Urothelium cell line (cell line): ENCODE data around the gene KREMEN2.

Experiments used
- DNase-seq: peaks from one replicate; pipeline ENCODE4 v3.0.0; 2011; ENCODE audit warnings: low spot score, mixed read lengths
- FAIRE-seq: peaks from 2 replicates; lab custom pipeline; 2011; peaks lifted over from hg19 to GRCh38; lab: Jason Lieb, UNC

KREMEN2 gene

DNA sequence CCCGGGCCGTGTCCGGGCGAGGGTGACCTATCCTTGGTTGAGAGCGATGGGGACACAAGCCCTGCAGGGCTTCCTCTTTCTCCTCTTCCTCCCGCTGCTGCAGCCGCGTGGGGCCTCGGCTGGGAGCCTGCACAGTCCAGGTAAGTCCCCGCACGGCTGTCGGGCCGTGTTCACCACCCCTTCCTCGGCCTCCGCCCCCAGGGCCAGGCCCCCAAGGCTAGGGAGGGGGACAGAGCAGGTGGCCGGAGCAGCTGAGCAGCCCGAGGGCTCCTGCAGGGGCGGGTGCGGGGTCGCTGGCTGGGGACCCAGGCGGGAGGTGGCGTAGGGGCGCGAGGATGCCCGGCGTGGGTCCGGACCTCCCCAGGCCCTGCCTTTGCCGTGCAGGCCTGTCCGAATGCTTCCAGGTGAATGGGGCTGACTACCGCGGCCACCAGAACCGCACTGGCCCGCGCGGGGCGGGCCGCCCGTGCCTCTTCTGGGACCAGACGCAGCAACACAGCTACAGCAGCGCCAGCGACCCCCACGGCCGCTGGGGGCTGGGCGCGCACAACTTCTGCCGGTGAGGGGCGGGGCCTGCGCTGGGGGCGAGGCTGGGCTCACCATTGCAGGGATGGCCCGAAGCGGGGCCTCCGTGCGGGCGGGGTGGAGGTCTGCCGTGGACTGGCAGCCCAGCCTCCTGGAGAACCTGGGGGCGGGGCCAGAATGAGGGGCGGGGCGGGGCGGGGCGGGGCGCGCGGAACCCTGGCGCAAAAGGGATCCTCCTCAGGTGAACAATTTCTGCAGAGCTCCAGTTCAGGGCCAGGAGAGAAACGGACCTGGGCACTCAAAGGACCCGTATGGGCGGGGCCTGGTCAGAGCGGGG, 631 bp downstream of the KREMEN2 start:
- peak; percentile 52 for FAIRE-seq
- peak; percentile 95 for DNase-seq

DNA sequence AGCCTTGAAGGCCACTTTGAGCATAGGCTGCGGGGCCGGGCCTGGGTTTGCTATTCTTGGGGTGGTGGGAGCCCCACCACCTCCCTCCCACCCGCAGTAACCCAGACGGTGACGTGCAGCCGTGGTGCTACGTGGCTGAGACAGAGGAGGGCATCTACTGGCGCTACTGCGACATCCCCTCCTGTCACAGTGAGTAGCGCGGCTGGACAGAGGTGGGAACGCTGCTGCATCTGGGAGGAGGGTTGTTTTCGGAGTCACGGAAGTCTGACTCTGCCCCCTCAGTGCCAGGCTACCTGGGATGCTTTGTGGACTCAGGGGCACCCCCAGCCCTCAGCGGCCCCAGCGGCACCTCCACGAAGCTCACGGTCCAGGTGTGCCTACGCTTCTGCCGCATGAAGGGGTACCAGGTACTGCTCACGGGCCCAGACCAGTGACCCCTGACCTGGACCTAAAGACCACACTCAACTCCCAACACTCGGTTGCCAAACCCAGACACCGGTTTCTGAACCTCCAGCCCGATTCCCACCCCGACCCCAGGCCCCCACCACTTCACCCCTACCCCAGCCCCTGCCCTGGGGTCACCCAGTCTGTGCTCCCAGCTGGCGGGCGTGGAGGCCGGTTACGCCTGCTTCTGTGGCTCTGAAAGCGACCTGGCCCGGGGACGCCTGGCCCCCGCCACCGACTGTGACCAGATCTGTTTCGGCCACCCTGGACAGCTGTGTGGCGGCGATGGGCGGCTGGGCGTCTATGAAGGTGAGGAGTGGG, 2.1 kb downstream of the KREMEN2 start:
- DNase-seq = no peak
- FAIRE-seq = no peak

GRCh38 chr16:2966808-2967191, 2.7 kb downstream of the KREMEN2 start:
- no peak for FAIRE-seq
- no peak for DNase-seq

- FAIRE-seq (no peak), DNase-seq (no peak)
Measured at GRCh38 chr16:2967211-2967631, 3.1 kb downstream of the KREMEN2 start.

DNA sequence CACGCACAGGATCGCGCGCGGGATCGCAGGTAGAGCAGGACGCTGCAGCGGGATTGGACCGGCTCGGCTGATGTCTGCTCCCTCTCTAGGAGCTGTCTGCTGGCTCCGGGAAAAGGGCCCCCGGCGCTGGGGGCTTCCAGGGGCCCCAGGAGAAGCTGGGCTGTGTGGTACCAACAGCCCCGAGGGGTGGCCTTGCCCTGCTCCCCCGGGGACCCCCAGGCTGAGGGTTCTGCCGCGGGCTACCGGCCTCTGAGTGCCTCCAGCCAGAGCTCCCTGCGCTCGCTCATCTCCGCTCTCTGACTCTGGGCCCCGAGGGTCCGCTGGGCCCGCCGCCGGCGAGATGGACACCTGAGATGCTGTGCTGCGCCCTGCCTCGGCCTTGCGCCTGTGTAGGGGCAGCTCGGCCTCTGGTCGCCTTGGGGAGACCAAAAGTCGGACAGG, 3.7 kb downstream of the KREMEN2 start:
- DNase-seq (no peak), FAIRE-seq (no peak)

DNA sequence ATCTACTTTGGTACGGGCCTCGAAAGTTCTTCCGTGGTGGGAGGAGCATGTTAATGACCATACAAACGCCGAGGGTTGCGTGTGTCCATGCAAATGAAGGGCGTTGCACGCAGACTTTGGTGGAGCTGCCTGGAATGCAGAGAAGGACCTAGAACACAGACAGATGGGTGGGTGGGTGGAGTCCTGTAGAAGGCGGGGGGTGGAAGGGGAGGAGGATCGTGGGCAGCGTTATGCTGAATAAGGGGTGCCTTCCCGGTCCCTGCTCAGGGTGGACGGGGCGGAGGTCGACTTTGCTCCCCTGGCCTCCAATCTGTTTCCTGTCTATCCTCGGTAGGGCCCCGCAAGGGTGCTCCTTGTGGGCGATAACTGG, 4.3 kb downstream of the KREMEN2 start:
- DNase-seq (no peak), FAIRE-seq (no peak)

DNA sequence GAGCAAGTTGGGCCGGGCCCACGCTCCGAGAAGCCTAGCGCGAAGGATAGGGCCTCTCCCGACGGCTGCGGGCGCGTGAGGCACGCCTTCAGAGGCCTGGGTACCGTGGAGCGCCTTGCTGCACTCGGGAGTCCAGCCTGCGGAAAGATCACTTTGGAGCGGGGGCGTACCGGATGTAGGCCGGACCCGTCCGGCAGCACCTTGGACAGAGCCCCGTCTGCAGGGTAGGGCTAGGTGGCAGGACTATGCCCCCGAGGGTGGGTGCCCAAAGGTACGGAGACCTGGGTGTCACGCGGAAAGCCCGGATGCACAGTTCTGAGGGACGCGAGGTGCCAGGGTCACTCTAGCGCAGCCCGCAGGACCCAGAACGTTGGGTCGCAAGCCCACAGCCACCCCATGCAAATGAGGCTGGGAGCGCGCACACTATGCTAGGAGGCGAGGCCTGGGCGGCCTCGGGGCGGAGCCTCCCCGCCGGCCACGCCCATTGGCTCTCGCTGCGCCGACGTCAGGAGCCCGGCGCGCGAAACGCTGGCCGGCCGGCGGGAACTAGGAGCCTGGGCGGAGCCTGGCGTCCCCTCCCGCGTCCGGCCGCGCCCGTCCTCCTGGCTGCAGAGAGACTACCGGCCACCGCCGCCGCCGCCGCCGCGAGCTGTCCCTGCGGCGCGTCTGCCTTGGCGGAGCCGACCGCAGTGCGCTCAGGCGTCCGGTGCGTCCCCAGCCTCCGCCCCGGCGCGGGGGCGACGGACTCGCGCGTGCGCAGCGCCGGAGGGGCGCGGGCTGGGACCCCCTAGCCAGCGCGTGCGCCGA, 4.9 kb downstream of the KREMEN2 start, which contains the start of gene PAQR4:
PAQR4 (plus strand) TSS at position 611 of the 807 bp plus-strand sequence. CDS start 327 bp downstream, outside the sequence.
- DNase-seq (peak; percentile 96), FAIRE-seq (peak; percentile 85)

DNA sequence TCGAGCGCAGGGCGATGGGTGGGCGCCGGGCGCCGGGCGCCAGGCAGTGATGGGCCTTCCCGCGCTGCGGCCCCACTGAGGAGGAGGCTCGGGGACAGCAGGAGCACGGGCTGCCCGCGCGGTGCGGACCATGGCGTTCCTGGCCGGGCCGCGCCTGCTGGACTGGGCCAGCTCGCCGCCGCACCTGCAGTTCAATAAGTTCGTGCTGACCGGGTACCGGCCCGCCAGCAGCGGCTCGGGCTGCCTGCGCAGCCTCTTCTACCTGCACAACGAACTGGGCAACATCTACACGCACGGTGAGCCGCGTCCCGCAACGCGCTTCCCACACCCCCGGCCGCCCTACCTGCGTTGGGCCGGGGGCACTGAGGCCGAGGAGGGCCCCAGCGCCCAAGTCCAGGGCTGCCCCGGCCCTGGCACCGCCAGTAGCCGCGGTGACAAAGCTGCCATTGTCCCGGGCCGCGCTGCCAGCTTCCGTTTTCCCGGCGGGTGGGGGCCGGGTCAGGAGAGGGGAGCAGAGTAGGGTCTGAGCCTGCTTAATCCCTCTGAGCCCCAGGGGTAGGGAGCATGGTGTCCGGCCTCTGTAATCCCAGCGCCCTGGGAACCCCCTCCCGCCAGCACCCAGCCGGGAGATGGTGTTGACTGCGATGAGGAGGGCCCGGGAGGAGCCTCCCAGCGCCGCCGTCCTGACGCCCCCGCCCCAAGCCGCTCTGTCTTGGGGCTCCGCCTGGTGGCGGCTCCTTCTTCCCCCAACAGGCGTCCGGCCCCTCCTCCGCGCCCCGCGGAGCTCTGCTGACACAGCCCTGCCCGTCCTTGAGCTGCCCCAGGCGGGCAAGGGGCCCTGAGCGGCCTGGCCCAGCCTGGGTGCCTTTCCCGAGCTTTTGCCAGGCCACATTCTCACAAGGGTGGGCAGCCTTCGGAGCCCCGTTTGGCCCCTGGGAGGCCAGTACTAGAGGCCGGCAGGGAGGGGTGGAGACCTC, 5.8 kb downstream of the KREMEN2 start:
- DNase-seq = peak; percentile 89
- FAIRE-seq = peak; percentile 52

DNA sequence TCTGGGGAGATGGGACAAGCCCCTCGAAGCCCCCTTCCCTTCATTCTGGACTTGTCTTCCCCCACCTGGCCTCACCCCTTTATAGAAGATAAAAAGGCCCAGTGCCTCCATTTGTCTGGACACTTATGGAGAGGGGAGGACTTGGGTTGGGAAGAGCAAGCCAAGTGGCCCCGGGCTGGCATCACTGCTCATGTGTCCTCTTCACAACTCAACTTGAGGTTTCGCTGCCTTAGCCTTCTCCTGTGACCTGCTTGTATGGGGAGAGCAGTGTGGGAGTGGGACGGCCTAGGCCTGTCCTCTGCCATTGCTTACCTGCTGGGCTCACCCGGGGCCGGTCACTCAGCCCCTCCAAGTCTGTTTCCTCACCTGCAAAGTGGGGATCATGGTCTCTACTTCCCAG, 6.5 kb downstream of the KREMEN2 start:
- FAIRE-seq (no peak), DNase-seq (no peak)

- no peak for DNase-seq
- FAIRE-seq = no peak
Measured at GRCh38 chr16:2971134-2971984, 7.3 kb downstream of the KREMEN2 start.

GRCh38 chr16:2971985-2972784, 8.1 kb downstream of the KREMEN2 start:
- DNase-seq (no peak), FAIRE-seq (no peak)

- DNase-seq = no peak
- no peak for FAIRE-seq
Measured at GRCh38 chr16:2973093-2973492, 9.0 kb downstream of the KREMEN2 start.

DNA sequence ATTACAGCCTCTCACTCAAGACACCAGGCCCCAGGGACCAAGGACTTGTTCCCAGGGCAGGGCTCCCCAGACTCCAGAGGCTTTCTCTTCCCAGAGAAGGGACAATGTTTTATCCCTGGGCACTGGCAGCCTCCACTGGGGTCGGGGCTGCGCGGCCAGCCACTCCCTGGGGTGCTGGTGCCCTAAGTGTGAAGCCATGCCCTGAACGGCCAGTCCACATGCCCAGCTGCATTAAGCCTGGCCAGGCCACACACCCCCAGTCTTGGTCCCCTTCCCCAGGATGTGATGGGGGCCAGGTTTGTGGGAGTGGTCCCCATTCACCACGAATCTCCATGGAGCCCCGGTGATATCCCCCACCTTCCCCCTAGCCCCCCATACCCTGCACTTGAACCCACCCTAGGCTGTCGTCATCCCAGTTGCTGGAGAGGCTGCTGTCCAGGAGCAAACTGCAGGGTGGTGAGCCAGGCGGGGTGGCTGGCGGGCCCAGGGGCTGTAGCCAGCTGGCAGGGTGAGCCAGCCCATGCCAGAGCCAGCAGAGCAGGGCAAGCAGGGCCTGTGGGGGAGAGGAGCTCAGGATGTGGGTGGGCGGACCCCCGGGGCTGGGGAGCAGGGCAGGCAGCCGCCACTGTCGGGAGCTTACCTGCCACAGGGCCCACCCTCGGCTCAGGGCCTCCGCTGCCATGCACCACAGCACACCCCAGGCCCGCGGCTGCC, 9.7 kb downstream of the KREMEN2 start:
- DNase-seq (no peak), FAIRE-seq (no peak)

DNA sequence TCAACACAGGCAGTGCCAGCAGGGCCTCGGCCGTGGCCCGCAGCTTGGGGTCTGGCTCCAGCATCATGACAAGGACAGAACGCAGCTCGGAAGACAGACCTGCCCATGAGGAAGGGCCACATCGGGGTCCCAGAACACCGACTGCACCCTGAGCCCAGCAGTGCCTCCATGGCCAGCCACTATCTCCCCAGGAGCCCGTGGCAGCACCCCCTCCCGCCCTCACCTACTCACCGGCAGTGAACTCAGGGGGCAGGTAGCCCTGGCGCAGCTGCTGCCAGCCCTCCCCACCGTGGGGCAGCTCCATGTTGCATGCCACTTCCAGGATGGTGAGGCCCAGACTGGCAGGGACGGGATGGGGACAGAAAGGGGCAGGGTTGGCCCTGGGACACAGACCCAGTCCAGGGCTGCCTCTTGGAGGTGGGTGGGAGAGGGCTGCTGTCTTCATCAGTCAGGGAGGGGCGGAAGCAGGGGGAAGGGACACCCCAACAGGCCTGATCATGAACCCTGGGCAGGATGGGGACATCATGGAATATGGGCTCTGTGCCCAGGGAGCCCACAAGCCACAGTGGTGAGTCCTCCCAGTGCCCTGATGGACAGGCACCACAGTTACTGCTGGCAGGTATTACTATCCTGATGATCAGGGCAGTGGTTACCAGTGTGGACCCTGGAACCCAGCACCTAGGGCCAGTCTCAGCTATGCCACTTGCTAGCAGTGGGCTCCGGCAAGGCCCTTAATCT, 10.4 kb downstream of the KREMEN2 start:
- no peak for FAIRE-seq

DNA sequence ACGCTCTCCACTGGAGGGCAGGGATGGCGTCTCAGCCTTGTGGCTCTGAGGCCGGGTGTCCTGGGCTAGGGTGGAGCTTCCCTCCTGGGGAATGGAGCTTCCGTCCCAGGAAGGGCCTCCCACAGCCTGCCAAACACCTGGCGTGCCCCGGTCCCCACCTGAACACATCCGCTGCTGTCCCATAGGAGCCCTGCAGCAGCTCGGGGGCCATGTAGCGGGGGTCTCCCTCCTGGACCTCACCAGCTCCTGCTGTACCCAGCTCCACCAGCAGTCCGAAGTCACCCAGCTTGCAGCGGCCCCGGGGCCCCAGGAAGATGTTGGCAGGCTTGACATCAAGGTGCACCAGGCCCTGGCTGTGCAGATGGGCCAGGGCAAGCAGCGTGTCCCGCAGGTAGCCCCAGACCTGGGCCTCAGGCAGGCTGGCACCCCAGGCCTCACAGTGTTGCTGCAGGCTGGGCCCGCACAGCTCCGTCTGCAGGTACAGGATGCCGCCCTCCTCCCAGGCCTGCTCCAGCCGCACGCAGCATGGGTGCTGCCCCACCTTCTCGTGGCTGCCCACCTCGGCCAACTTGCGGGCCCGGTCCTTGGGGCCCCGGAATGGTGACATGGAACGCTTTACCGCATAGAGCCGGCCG, 11.2 kb downstream of the KREMEN2 start:
- DNase-seq = no peak
- no peak for FAIRE-seq

More for the DNA sequence above, 10.4 kb downstream of the KREMEN2 start:
- DNase-seq = no peak

DNA sequence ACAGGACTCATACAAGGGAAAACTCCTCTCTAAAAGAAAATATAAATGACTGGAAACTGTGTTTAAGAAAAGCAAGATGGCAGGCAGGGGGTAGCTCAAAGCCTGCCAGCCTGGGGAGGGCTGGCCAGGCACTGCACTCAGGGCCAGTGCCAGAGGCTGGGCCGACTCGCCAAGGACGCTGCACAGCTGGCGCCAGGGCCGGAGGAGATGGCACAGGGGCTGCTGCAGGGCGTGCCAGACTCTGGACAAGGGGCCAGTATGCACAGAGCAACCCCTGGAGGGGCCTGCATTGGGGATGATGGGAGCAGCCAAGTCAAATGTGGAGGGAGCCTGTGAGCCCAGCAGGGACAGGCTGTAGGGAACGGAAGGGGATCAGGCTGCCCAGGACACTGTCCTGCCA, 12.1 kb downstream of the KREMEN2 start:
- FAIRE-seq (no peak), DNase-seq (no peak)
